Common myeloid progenitor, CD34-positive (primary cell): Measurements from ENCODE around the gene SLC25A34.

Experiments
- CTCF ChIA-PET: fragments of 350-600 bp; sonication (Branson Sonifier 250); formaldehyde crosslinking; loops from one replicate; lab custom pipeline; 2021; ENCODE audit warnings: antibody characterized with exemption; lab: Charles Lee
- POLR2A ChIA-PET: fragments of 350-600 bp; sonication (Branson Sonifier 250); formaldehyde crosslinking; loops from one replicate; lab custom pipeline; 2021; ENCODE audit warnings: antibody characterized with exemption; lab: Charles Lee
- DNase-seq, 3 donors: peaks; one replicate each; pipeline versions ENCODE4 v3.0.0 to v3.0.0-alpha.2; 2013
- H3K27ac ChIP-seq, 2 experiments: 1 replicate in 1 of 2; 2 replicates in 1 of 2; pipeline ENCODE4 v1.7.0; 2013; ENCODE audit warnings: inconsistent platforms in 2 of 2, low read length in 2 of 2, mild to moderate bottlenecking in 2 of 2, low read depth in 1 of 2, moderate library complexity in 1 of 2; ENCODE audit not compliant: severe bottlenecking in 2 of 2, insufficient read depth in 1 of 2, poor library complexity in 1 of 2
- H3K27me3 ChIP-seq, 5 experiments: replicated peaks in 2 of 5; 1 replicate in 3 of 5; 2 replicates in 2 of 5; pipeline versions ENCODE4 v1.6.1 to v1.7.0; 2013; ENCODE audit warnings: low read length in 4 of 5, mild to moderate bottlenecking in 2 of 5, moderate library complexity in 2 of 5, inconsistent platforms in 1 of 5; ENCODE audit not compliant: insufficient read depth in 5 of 5, control insufficient read depth in 4 of 5
- H3K36me3 ChIP-seq, 4 experiments: 1 replicate in 2 of 4; 2 replicates in 2 of 4; pipeline versions ENCODE4 v1.6.1 to v1.7.0; 2013; ENCODE audit warnings: low read length in 3 of 4, control low read depth in 1 of 4, mild to moderate bottlenecking in 1 of 4; ENCODE audit not compliant: control insufficient read depth in 4 of 4, insufficient read depth in 4 of 4
- H3K4me1 ChIP-seq, 4 experiments: 1 replicate in 3 of 4; 2 replicates in 1 of 4; pipeline versions ENCODE4 v1.6.1 to v1.7.1; 2013; ENCODE audit warnings: low read length in 3 of 4, mild to moderate bottlenecking in 3 of 4, control low read depth in 1 of 4, inconsistent platforms in 1 of 4, moderate library complexity in 1 of 4; ENCODE audit not compliant: control insufficient read depth in 4 of 4, insufficient read depth in 4 of 4; ENCODE audit errors: control extremely low read depth in 1 of 4
- H3K4me3 ChIP-seq, 7 experiments: 1 replicate in 4 of 7; 2 replicates in 3 of 7; pipeline versions ENCODE4 v1.5.1 to v1.7.0; 2013; ENCODE audit warnings: mild to moderate bottlenecking in 7 of 7, low read length in 6 of 7, moderate library complexity in 6 of 7, inconsistent platforms in 2 of 7, low read depth in 2 of 7, control low read depth in 1 of 7; ENCODE audit not compliant: insufficient read depth in 4 of 7, control insufficient read depth in 1 of 7; ENCODE audit errors: extremely low read depth in 1 of 7
- H3K9me3 ChIP-seq, 5 experiments: 1 replicate in 4 of 5; 2 replicates in 1 of 5; pipeline versions ENCODE4 v1.6.1 to v1.7.1; 2013; ENCODE audit warnings: low read length in 4 of 5, mild to moderate bottlenecking in 2 of 5, inconsistent platforms in 1 of 5, low read depth in 1 of 5, moderate library complexity in 1 of 5; ENCODE audit not compliant: control insufficient read depth in 4 of 5, insufficient read depth in 2 of 5; ENCODE audit errors: control extremely low read depth in 1 of 5
- WGBS: methylation state at CpG from one replicate; pipeline ENCODE4 v1.1.5; 2013; ENCODE audit not compliant: insufficient coverage; 5-methylcytosine and 5-hydroxymethylcytosine counted together

SLC25A34 gene

GRCh38 chr1:15731735-15732685 lies 4.0 kb upstream of the SLC25A34 start:
- WGBS = 96% methylated on average over 36 of the region's 39 CpGs
- Histone ChIP-seq H3K36me3 (peaks cover 4 to 79% (median 51%) of the 10 kb centered on the region in 4 experiments), H3K4me3 (no peak overlapping the region), H3K9me3 (no peaks in the 10 kb centered on the region), H3K27me3 (no peaks in the 10 kb centered on the region), H3K4me1 (peaks cover 0 to 3% (median 0%) of the 10 kb centered on the region in 4 experiments), H3K27ac (no peak overlapping the region)
- CTCF ChIA-PET = interaction anchor here (0.7 to 1.5 kb wide), 3 partner anchors 9 to 12 kb away, joined by 3 to 4 read pairs (median 3); no protein-coding TSS in a partner anchor
- no peak for DNase-seq
- POLR2A ChIA-PET = interaction anchor here (0.6 to 1.0 kb wide), 2 partner anchors 19 to 96 kb away, joined by 3 read pairs; no protein-coding TSS in a partner anchor

GRCh38 chr1:15732686-15733081 lies 3.4 kb upstream of the SLC25A34 start:
- H3K27me3 ChIP-seq = no peaks in the 10 kb centered on the region
- 95% methylated on average over 6 of the region's 7 CpGs for WGBS
- H3K27ac ChIP-seq = no peak overlapping the region
- no peak for DNase-seq
- POLR2A ChIA-PET = interaction anchor here (0.6 to 1.0 kb wide), 2 partner anchors 23 to 96 kb away, joined by 3 read pairs; no protein-coding TSS in a partner anchor
- peaks cover 0 to 3% (median 0%) of the 10 kb centered on the region in 4 experiments for H3K4me1 ChIP-seq
- CTCF ChIA-PET = no interaction called here
- H3K9me3 ChIP-seq = no peaks in the 10 kb centered on the region
- H3K4me3 ChIP-seq = no peak overlapping the region
- H3K36me3 ChIP-seq = peaks cover 4 to 72% (median 47%) of the 10 kb centered on the region in 4 experiments

- CTCF ChIA-PET = no interaction called here
- POLR2A ChIA-PET = interaction anchor here (0.6 kb wide), 1 partner anchor 23 kb away, joined by 3 read pairs; no protein-coding TSS in a partner anchor
- no peak overlapping the region for H3K27ac ChIP-seq
- WGBS = 92% methylated on average over 10 of the region's 11 CpGs
- H3K9me3 ChIP-seq = no peaks in the 10 kb centered on the region
- H3K4me3 ChIP-seq = no peak overlapping the region
- peaks cover 2 to 66% (median 41%) of the 10 kb centered on the region in 4 experiments for H3K36me3 ChIP-seq
- H3K27me3 ChIP-seq = no peaks in the 10 kb centered on the region
- no peak for DNase-seq
- peaks cover 0 to 3% (median 0%) of the 10 kb centered on the region in 4 experiments for H3K4me1 ChIP-seq
These were observed 2.8 kb upstream of the SLC25A34 start for GRCh38 chr1:15733218-15733725.

- POLR2A ChIA-PET = no interaction called here
- Histone ChIP-seq H3K4me1 (peaks cover 0 to 3% (median 0%) of the 10 kb centered on the region in 4 experiments), H3K9me3 (no peaks in the 10 kb centered on the region), H3K27ac (no peak overlapping the region), H3K27me3 (no peaks in the 10 kb centered on the region), H3K36me3 (peaks cover 2 to 61% (median 38%) of the 10 kb centered on the region in 4 experiments), H3K4me3 (no peak overlapping the region)
- no peak for DNase-seq
- CTCF ChIA-PET = no interaction called here
- WGBS = 96% methylated on average over 26 of the region's 27 CpGs
These were observed 2.3 kb upstream of the SLC25A34 start for GRCh38 chr1:15733726-15734226.

- DNase-seq = no peak
- ChIA-PET POLR2A (no interaction called here), CTCF (no interaction called here)
- H3K27ac ChIP-seq = no peak overlapping the region
- 94% methylated on average over 7 of the region's 13 CpGs for WGBS
- no peaks in the 10 kb centered on the region for H3K9me3 ChIP-seq
- peaks cover 0 to 3% (median 0%) of the 10 kb centered on the region in 4 experiments for H3K4me1 ChIP-seq
- H3K4me3 ChIP-seq = no peak overlapping the region
- no peaks in the 10 kb centered on the region for H3K27me3 ChIP-seq
- peaks cover 2 to 56% (median 35%) of the 10 kb centered on the region in 4 experiments for H3K36me3 ChIP-seq
These were observed 1.8 kb upstream of the SLC25A34 start for GRCh38 chr1:15734296-15734695.

- Histone ChIP-seq H3K4me1 (peaks cover 0 to 3% (median 0%) of the 10 kb centered on the region in 4 experiments), H3K4me3 (no peak overlapping the region), H3K27me3 (no peaks in the 10 kb centered on the region), H3K27ac (no peak overlapping the region), H3K9me3 (no peaks in the 10 kb centered on the region), H3K36me3 (peaks cover 2 to 50% (median 32%) of the 10 kb centered on the region in 4 experiments)
- WGBS = over 99% methylated on average over 16 of the region's 17 CpGs
- ChIA-PET CTCF (no interaction called here), POLR2A (no interaction called here)
- DNase-seq = no peak
These were observed 1.2 kb upstream of the SLC25A34 start for GRCh38 chr1:15734901-15735300.
